HepG2 (cell line): Measurements from ENCODE around the gene CDH11. TPM values are rescaled to one million over a fixed set of nuclear protein-coding genes. Genes with fewer than 3 reads are reported as not detected.

Experiments used
- ATAC-seq: fragments of 200-7000 bp; cut with Tn5 transposase; 3 replicates; pipeline ENCODE4 v1.9.1; 2020; ENCODE audit warnings: mild to moderate bottlenecking, moderate library complexity
- BruUV-seq: library from RNA; stranded (reverse); fragments of 400-500 nt; replicated peaks from 2 replicates; lab custom pipeline; 2021; lab: Mats Ljungman, UMichigan
- CTCF ChIA-PET: fragments of 300-600 bp; formaldehyde crosslinking; extraction: SDS; loops from one replicate; lab custom pipeline; 2021; ENCODE audit warnings: low total read pairs, inconsistent platforms, low intra/inter-chr PET ratio; lab: Yijun Ruan, JAX
- POLR2A ChIA-PET: fragments of 350-600 bp; sonication (Branson Sonifier 250); formaldehyde crosslinking; loops from one replicate; lab custom pipeline; 2020; ENCODE audit warnings: antibody characterized with exemption, inconsistent platforms; lab: Yijun Ruan, JAX
- DNase-seq: peaks from one replicate; pipeline ENCODE4 v3.0.0-alpha.2; 2015; ENCODE audit warnings: low spot score
- FAIRE-seq: peaks from 3 replicates; lab custom pipeline; 2011; peaks lifted over from hg19 to GRCh38; lab: Jason Lieb, UNC
- H2AFZ ChIP-seq: one replicate; pipeline ENCODE4 v1.6.1; 2011; ENCODE audit warnings: low read length, inconsistent platforms
- H3K27ac ChIP-seq: fragments of 300-600 bp; 3 replicates; pipeline ENCODE4 v1.8.0; 2011; ENCODE audit warnings: mixed run types, mild to moderate bottlenecking, mixed read lengths, low read length, inconsistent platforms; ENCODE audit not compliant: insufficient read depth; ENCODE audit errors: extremely low read length
- H3K27me3 ChIP-seq, 2 experiments: fragments of 200-600 bp in 1 of 2; 2 replicates in 1 of 2; 3 replicates in 1 of 2; pipeline versions ENCODE4 v1.6.0 to v1.8.0; 2011; ENCODE audit warnings: low read length in 2 of 2, mild to moderate bottlenecking in 2 of 2, moderate library complexity in 2 of 2, inconsistent platforms in 1 of 2; ENCODE audit not compliant: insufficient read depth in 2 of 2, control insufficient read depth in 1 of 2
- H3K36me3 ChIP-seq, 2 experiments: fragments of 200-600 bp in 1 of 2; replicated peaks in 1 of 2; 2 replicates in 1 of 2; 3 replicates in 1 of 2; pipeline versions ENCODE4 v1.5.1 to v1.8.0; 2011; ENCODE audit warnings: low read length in 2 of 2, inconsistent platforms in 1 of 2; ENCODE audit not compliant: insufficient read depth in 2 of 2, control insufficient read depth in 1 of 2
- H3K4me1 ChIP-seq: 2 replicates; pipeline ENCODE4 v1.5.1; 2012; ENCODE audit warnings: low read length, inconsistent platforms; ENCODE audit not compliant: insufficient read depth
- H3K4me2 ChIP-seq: 2 replicates; pipeline ENCODE4 v1.6.0; 2011; ENCODE audit warnings: low read depth, low read length, inconsistent platforms
- H3K4me3 ChIP-seq, 3 experiments: fragments of 200-600 bp in 1 of 3; sonication (generic), shearing (Covaris generic) in 1 of 3; replicated peaks in 1 of 3; 2 replicates each; pipeline ENCODE4 v1.5.1; 2011 to 2016; ENCODE audit warnings: low read length in 3 of 3, inconsistent platforms in 2 of 3, low read depth in 2 of 3, mild to moderate bottlenecking in 2 of 3, control low read depth in 1 of 3, mixed read lengths in 1 of 3; ENCODE audit not compliant: insufficient read depth in 1 of 3
- H3K79me2 ChIP-seq: one replicate; pipeline ENCODE4 v1.6.1; 2011; ENCODE audit warnings: low read length, inconsistent platforms; ENCODE audit not compliant: insufficient read depth
- H3K9ac ChIP-seq: 2 replicates; pipeline ENCODE4 v1.6.0; 2011; ENCODE audit warnings: mild to moderate bottlenecking, low read depth, low read length, inconsistent platforms; ENCODE audit not compliant: insufficient read depth
- H3K9me3 ChIP-seq: 2 replicates; pipeline ENCODE4 v1.5.1; 2012; ENCODE audit warnings: mild to moderate bottlenecking, low read length
- H4K20me1 ChIP-seq: 2 replicates; pipeline ENCODE4 v1.6.0; 2011; ENCODE audit warnings: inconsistent platforms, mild to moderate bottlenecking, low read length, moderate library complexity; ENCODE audit not compliant: insufficient read depth
- ARHGAP35 ChIP-seq: sonication (generic); formaldehyde crosslinking; IDR thresholded peaks from 2 replicates; pipeline ENCODE4 v1.9.0; 2022; ENCODE audit warnings: mild to moderate bottlenecking, inconsistent platforms, moderate library complexity, missing genetic modification reagents, borderline replicate concordance
- FOXA3 ChIP-seq: IDR thresholded peaks from 2 replicates; pipeline ENCODE4 v1.6.1; 2016; ENCODE audit warnings: missing genetic modification reagents, missing compliant biosample characterization
- HDAC6 ChIP-seq: fragments of 200-600 bp; sonication (generic); IDR thresholded peaks from 2 replicates; pipeline ENCODE4 v1.7.0; 2017; ENCODE audit warnings: mild to moderate bottlenecking, antibody characterized with exemption, low read length, low read depth
- HNRNPK ChIP-seq: fragments of 200-400 bp; formaldehyde crosslinking; IDR thresholded peaks from 2 replicates; pipeline ENCODE4 v1.6.1; 2018; ENCODE audit warnings: low read length, low read depth, moderate library complexity, mild to moderate bottlenecking; ENCODE audit not compliant: poor library complexity, severe bottlenecking
- RELA ChIP-seq: sonication (generic); formaldehyde crosslinking; IDR thresholded peaks from 2 replicates; pipeline ENCODE4 v1.4.0; 2020; ENCODE audit warnings: missing genetic modification reagents
- SNAPC2 ChIP-seq: sonication (generic); formaldehyde crosslinking; IDR thresholded peaks from 2 replicates; pipeline ENCODE4 v1.8.1; 2022; ENCODE audit warnings: mild to moderate bottlenecking, missing genetic modification reagents
- SRSF1 ChIP-seq: fragments of 200-400 bp; formaldehyde crosslinking; optimal IDR thresholded peaks from 2 replicates; pipeline ENCODE3; 2017; ENCODE audit warnings: mild to moderate bottlenecking, low read depth, low read length, moderate library complexity
- XBP1 ChIP-seq: sonication (generic); formaldehyde crosslinking; IDR thresholded peaks from 2 replicates; pipeline ENCODE4 v1.5.0; 2020; ENCODE audit warnings: missing genetic modification reagents
- WGBS: methylation state at CpG from one replicate; pipeline ENCODE4 v1.1.6; 2017; ENCODE audit warnings: low lambda C conversion rate; 5-methylcytosine and 5-hydroxymethylcytosine counted together
- in situ Hi-C: cut with HindIII; loops from 2 replicates; pipeline ENCODE4 v1.10.0; 2017; ENCODE audit warnings: low pct_unique_long_range_greater_than_20kb; ENCODE audit not compliant: extremely low pct_ligation_motif_present
- intact Hi-C: fragments of 100-400 bp; cut with micrococcal nuclease; formaldehyde crosslinking; loops from one replicate; pipeline ENCODE4 v1.10.0; 2022; ENCODE audit not compliant: unreplicated experiment
- polyA plus RNA-seq, 8 experiments: library from polyadenylated mRNA; depleted of rRNA in 3 of 8; stranded (reverse) in 7 of 8; unstranded in 1 of 8; fragments of >200 nt; fragmentation: Illumina TruSeq in 4 of 8; extraction: Trizol in 4 of 8; gene quantifications; 2 replicates each; pipeline versions ENCODE4 v1.2.1 to v1.2.3, GENCODE V29; 2011 to 2016; ENCODE audit warnings: low read depth in 4 of 8, missing spikeins in 1 of 8, mixed read lengths in 1 of 8; ENCODE audit not compliant: insufficient read depth in 1 of 8
- total RNA-seq, 5 experiments: library from RNA; depleted of rRNA; stranded (reverse); fragments of >200 nt; fragmentation: Illumina TruSeq; extraction: Trizol; gene quantifications; 2 replicates each; pipeline ENCODE4 v1.2.3, GENCODE V29; 2016; ENCODE audit warnings: low read depth in 1 of 5
- TF ChIP-seq, protein P1 (sequence below): sonication (generic); formaldehyde crosslinking; IDR thresholded peaks from 2 replicates; pipeline ENCODE4 v1.4.0; 2020; ENCODE audit warnings: missing genetic modification reagents, borderline replicate concordance
- TF ChIP-seq, protein P2 (sequence below): sonication (generic); formaldehyde crosslinking; IDR thresholded peaks from 2 replicates; pipeline ENCODE4 v1.5.0; 2020; ENCODE audit warnings: mild to moderate bottlenecking, missing genetic modification reagents

Gene CDH11
- total and polyA plus RNA-seq, 2 of the 13 experiments (the other 11 are each of a cell fraction or from before 2014, with no cell fraction given): not detected

DNA sequence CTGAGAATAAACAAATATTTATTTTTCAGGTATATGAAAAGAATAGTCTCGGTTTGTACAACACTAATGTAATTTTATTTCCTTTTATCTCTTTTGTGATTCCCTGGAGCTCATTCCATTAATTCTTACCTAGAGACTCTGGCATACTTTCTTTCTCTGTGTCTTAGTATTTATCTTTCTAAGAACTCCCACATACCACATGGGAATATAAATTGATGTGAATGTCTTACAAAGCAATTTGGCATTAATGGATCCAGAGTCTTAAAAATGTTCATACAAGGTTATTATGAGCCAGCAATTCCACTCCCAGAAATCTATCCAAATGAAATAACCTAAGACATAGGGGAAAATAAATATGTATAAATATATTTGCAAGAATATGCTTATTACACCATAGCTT is 202.7 kb downstream of the CDH11 start:
- no peaks in the 10 kb centered on the region for H4K20me1 ChIP-seq
- H3K4me1 ChIP-seq: no peaks in the 10 kb centered on the region
- H3K9me3 ChIP-seq: peaks cover 80% of the 10 kb centered on the region
- H3K27me3 ChIP-seq: no peaks in the 10 kb centered on the region
- no peak overlapping the region for H3K9ac ChIP-seq
- no peak overlapping the region for H2AFZ ChIP-seq
- in situ Hi-C loops (no loop called here), intact Hi-C loops (no loop called here)
- no peak overlapping the region for H3K4me2 ChIP-seq
- no peak overlapping the region for H3K4me3 ChIP-seq
- WGBS: 9% methylated on average over 1 of the region's 1 CpG
- ATAC-seq (no peak), DNase-seq (no peak), FAIRE-seq (no peak)
- no peak for TF ChIP-seq SNAPC2 (CRISPR knock-in tag)
- BruUV-seq: no TSS peak
- CTCF ChIA-PET: no interaction called here
- H3K79me2 ChIP-seq: no peaks in the 10 kb centered on the region
- H3K36me3 ChIP-seq: no peaks in the 10 kb centered on the region
- H3K27ac ChIP-seq: no peak overlapping the region
- POLR2A ChIA-PET: no interaction called here

DNA sequence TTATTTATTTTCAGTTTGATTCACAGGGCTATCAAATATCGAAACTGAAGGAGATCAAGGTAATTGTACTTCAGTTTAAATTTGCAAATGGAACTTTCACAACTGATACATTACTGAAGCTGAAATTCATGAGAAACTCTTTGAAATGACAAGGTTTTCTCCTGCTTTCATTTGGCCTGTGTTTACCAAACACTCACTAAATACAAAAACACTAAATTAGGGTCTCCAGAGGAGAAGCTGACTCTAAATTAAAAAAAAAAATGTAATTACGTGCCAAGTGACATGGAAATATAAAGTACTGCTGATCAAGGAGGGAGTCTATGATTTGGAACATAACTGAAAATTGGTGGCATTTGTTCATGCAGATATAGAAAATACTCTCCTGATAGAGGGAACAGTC is 205.8 kb downstream of the CDH11 start:
- peaks cover 62% of the 10 kb centered on the region for H3K9me3 ChIP-seq
- whole genome bisulfite sequencing: 1% methylated on average over 2 of the region's 2 CpGs

More for the DNA sequence above, 205.8 kb downstream of the CDH11 start:
- in situ Hi-C loops (no loop called here), intact Hi-C loops (no loop called here)
- ChIA-PET CTCF (no interaction called here), POLR2A (no interaction called here)
- H3K4me3 ChIP-seq: no peak overlapping the region
- TF ChIP-seq FOXA3 (CRISPR knock-in tag): no peak
- TF ChIP-seq ARHGAP35 (CRISPR knock-in tag): no peak
- no peak for TF ChIP-seq XBP1 (CRISPR knock-in tag)
- TF ChIP-seq, protein P1, sequence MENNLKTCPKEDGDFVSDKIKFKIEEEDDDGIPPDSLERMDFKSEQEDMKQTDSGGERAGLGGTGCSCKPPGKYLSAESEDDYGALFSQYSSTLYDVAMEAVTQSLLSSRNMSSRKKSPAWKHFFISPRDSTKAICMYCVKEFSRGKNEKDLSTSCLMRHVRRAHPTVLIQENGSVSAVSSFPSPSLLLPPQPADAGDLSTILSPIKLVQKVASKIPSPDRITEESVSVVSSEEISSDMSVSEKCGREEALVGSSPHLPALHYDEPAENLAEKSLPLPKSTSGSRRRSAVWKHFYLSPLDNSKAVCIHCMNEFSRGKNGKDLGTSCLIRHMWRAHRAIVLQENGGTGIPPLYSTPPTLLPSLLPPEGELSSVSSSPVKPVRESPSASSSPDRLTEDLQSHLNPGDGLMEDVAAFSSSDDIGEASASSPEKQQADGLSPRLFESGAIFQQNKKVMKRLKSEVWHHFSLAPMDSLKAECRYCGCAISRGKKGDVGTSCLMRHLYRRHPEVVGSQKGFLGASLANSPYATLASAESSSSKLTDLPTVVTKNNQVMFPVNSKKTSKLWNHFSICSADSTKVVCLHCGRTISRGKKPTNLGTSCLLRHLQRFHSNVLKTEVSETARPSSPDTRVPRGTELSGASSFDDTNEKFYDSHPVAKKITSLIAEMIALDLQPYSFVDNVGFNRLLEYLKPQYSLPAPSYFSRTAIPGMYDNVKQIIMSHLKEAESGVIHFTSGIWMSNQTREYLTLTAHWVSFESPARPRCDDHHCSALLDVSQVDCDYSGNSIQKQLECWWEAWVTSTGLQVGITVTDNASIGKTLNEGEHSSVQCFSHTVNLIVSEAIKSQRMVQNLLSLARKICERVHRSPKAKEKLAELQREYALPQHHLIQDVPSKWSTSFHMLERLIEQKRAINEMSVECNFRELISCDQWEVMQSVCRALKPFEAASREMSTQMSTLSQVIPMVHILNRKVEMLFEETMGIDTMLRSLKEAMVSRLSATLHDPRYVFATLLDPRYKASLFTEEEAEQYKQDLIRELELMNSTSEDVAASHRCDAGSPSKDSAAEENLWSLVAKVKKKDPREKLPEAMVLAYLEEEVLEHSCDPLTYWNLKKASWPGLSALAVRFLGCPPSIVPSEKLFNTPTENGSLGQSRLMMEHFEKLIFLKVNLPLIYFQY: no peak
- no peak for TF ChIP-seq HNRNPK
- TF ChIP-seq, protein P2, sequence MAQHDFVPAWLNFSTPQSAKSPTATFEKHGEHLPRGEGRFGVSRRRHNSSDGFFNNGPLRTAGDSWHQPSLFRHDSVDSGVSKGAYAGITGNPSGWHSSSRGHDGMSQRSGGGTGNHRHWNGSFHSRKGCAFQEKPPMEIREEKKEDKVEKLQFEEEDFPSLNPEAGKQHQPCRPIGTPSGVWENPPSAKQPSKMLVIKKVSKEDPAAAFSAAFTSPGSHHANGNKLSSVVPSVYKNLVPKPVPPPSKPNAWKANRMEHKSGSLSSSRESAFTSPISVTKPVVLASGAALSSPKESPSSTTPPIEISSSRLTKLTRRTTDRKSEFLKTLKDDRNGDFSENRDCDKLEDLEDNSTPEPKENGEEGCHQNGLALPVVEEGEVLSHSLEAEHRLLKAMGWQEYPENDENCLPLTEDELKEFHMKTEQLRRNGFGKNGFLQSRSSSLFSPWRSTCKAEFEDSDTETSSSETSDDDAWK (CRISPR knock-in tag): no peak
- TF ChIP-seq HDAC6: no peak
- no peak for TF ChIP-seq RELA
- no peak for TF ChIP-seq SRSF1
- H3K9ac ChIP-seq: no peak overlapping the region
- no peaks in the 10 kb centered on the region for H3K4me1 ChIP-seq
- no peaks in the 10 kb centered on the region for H3K36me3 ChIP-seq
- H3K79me2 ChIP-seq: no peaks in the 10 kb centered on the region
- ATAC-seq: no peak
- DNase-seq: no peak
- no peak overlapping the region for H3K27ac ChIP-seq
- H3K27me3 ChIP-seq: no peaks in the 10 kb centered on the region
- no peaks in the 10 kb centered on the region for H4K20me1 ChIP-seq
- H2AFZ ChIP-seq: no peak overlapping the region
- BruUV-seq: no TSS peak
- no peak overlapping the region for H3K4me2 ChIP-seq
- FAIRE-seq: no peak
